SU-DHL-6 (cell line): ENCODE results near the gene HOXD12.

Experiments
- H2AFZ ChIP-seq: fragments of 200-600 bp; sonication (generic); 2 replicates; pipeline ENCODE4 v1.6.1; 2014; ENCODE audit warnings: low read depth, mild to moderate bottlenecking, moderate library complexity, mixed read lengths, antibody characterized with exemption, low read length; ENCODE audit not compliant: severe bottlenecking
- H3F3A ChIP-seq: fragments of 200-600 bp; shearing (Covaris generic); 2 replicates; pipeline ENCODE4 v1.6.0; 2016; ENCODE audit warnings: antibody characterized with exemption, mild to moderate bottlenecking; ENCODE audit not compliant: insufficient read depth
- H3K27ac ChIP-seq: fragments of 200-600 bp; sonication (generic); 2 replicates; pipeline ENCODE4 v1.5.1; 2016; ENCODE audit warnings: low read depth, mild to moderate bottlenecking, low read length, moderate library complexity, mixed read lengths
- H3K27me3 ChIP-seq: fragments of 200-600 bp; sonication (generic), shearing (Covaris generic); 2 replicates; pipeline ENCODE4 v1.6.0; 2014; ENCODE audit warnings: mild to moderate bottlenecking, low read length
- H3K36me3 ChIP-seq: fragments of 200-600 bp; sonication (generic); 2 replicates; pipeline ENCODE4 v1.6.1; 2014; ENCODE audit warnings: mild to moderate bottlenecking, low read length, mixed read lengths
- H3K4me2 ChIP-seq: fragments of 300-600, 200-600 bp; shearing (Covaris generic), sonication (generic); 2 replicates; pipeline ENCODE4 v1.6.0; 2014; ENCODE audit warnings: low read length, low read depth, mild to moderate bottlenecking; ENCODE audit not compliant: poor library complexity, severe bottlenecking
- H3K4me3 ChIP-seq: fragments of 200-600 bp; sonication (generic); 2 replicates; pipeline ENCODE4 v1.5.1; 2014; ENCODE audit warnings: antibody characterized with exemption, low read length, mild to moderate bottlenecking, mixed read lengths; ENCODE audit not compliant: insufficient read depth, poor library complexity, severe bottlenecking
- H3K79me2 ChIP-seq: fragments of 200-600 bp; sonication (generic); 2 replicates; pipeline ENCODE4 v1.6.1; 2014; ENCODE audit warnings: mild to moderate bottlenecking, low read length, moderate library complexity; ENCODE audit not compliant: insufficient read depth
- H3K9ac ChIP-seq: fragments of 200-600 bp; sonication (generic); 2 replicates; pipeline ENCODE4 v1.7.0; 2014; ENCODE audit warnings: mild to moderate bottlenecking, low read length
- H3K9me2 ChIP-seq: fragments of 200-600 bp; sonication (generic); replicated peaks from 2 replicates; pipeline ENCODE4 v1.6.1; 2014; ENCODE audit warnings: low read length; ENCODE audit not compliant: insufficient read depth
- H3K9me3 ChIP-seq: fragments of 200-600 bp; sonication (generic); 2 replicates; pipeline ENCODE4 v1.6.1; 2014; ENCODE audit warnings: low read length, mixed read lengths; ENCODE audit not compliant: insufficient read depth
- H4K20me1 ChIP-seq: fragments of 200-600 bp; sonication (generic); 2 replicates; pipeline ENCODE4 v1.6.1; 2014; ENCODE audit warnings: low read depth, mild to moderate bottlenecking, antibody characterized with exemption, low read length, moderate library complexity, mixed read lengths
- CTCF ChIP-seq: fragments of 200-600 bp; sonication (generic); IDR thresholded peaks from one replicate; pipeline ENCODE4 v1.5.1; 2017; ENCODE audit warnings: antibody characterized with exemption, mild to moderate bottlenecking, low read length, moderate library complexity; ENCODE audit not compliant: insufficient read depth, poor library complexity, severe bottlenecking
- EZH2phosphoT487 ChIP-seq: fragments of 200-600 bp; sonication (generic), shearing (Covaris generic); conservative IDR thresholded peaks from 2 replicates; pipeline ENCODE4 v1.6.1; 2018; ENCODE audit warnings: mild to moderate bottlenecking, antibody characterized with exemption, low read length, moderate library complexity, mixed read lengths

HOXD12 gene

GRCh38 chr2:176126929-176127773 lies 27.6 kb downstream of the HOXD12 start:
- H2AFZ ChIP-seq: no peak overlapping the region
- no peaks in the 10 kb centered on the region for H3F3A ChIP-seq
- no peaks in the 10 kb centered on the region for H3K36me3 ChIP-seq
- H3K9me2 ChIP-seq: no peaks in the 10 kb centered on the region
- no peak overlapping the region for H3K27ac ChIP-seq
- H4K20me1 ChIP-seq: no peaks in the 10 kb centered on the region
- no peaks in the 10 kb centered on the region for H3K79me2 ChIP-seq
- no peak overlapping the region for H3K4me3 ChIP-seq
- H3K9ac ChIP-seq: no peak overlapping the region
- peak; percentile 20 for TF ChIP-seq CTCF
- TF ChIP-seq EZH2phosphoT487: no peak
- H3K27me3 ChIP-seq: no peaks in the 10 kb centered on the region
- no peak overlapping the region for H3K4me2 ChIP-seq
- H3K9me3 ChIP-seq: no peaks in the 10 kb centered on the region

- Histone ChIP-seq H3K9me2 (no peaks in the 10 kb centered on the region), H3K9me3 (no peaks in the 10 kb centered on the region), H2AFZ (no peak overlapping the region), H3F3A (no peaks in the 10 kb centered on the region), H3K4me2 (no peak overlapping the region), H3K36me3 (no peaks in the 10 kb centered on the region), H3K9ac (no peak overlapping the region), H3K4me3 (no peak overlapping the region), H3K27me3 (no peaks in the 10 kb centered on the region), H3K27ac (no peak overlapping the region), H4K20me1 (no peaks in the 10 kb centered on the region), H3K79me2 (no peaks in the 10 kb centered on the region)
- TF ChIP-seq CTCF (no peak), EZH2phosphoT487 (no peak)
Measured at GRCh38 chr2:176127774-176128072, 28.1 kb downstream of the HOXD12 start.

GRCh38 chr2:176128172-176128981 lies 28.8 kb downstream of the HOXD12 start:
- Histone ChIP-seq H3K79me2 (no peaks in the 10 kb centered on the region), H3K4me2 (no peak overlapping the region), H3K9me2 (no peaks in the 10 kb centered on the region), H3K36me3 (no peaks in the 10 kb centered on the region), H3F3A (no peaks in the 10 kb centered on the region), H2AFZ (no peak overlapping the region), H4K20me1 (no peaks in the 10 kb centered on the region), H3K4me3 (no peak overlapping the region), H3K27ac (no peak overlapping the region), H3K9me3 (no peaks in the 10 kb centered on the region), H3K27me3 (no peaks in the 10 kb centered on the region), H3K9ac (no peak overlapping the region)
- no peak for TF ChIP-seq EZH2phosphoT487
- TF ChIP-seq CTCF: no peak
